Adrenal gland (tissue), 5 donors: ENCODE results near the gene SMIM35.

Source experiments
- CTCF ChIP-seq, 6 experiments: fragments of 450-650 bp in 4 of 6; fragments of 200-600 bp in 2 of 6; sonication (generic) in 1 of 6; IDR thresholded peaks; 1 replicate in 5 of 6; 2 replicates in 1 of 6; pipeline versions ENCODE4 v1.5.1 to v1.8.0; 2016 to 2021; ENCODE audit warnings: antibody characterized with exemption in 6 of 6, mild to moderate bottlenecking in 2 of 6, moderate library complexity in 1 of 6
- POLR2A ChIP-seq, 2 donors: fragments of 450-650 bp; IDR thresholded peaks; one replicate each; pipeline ENCODE4 v1.6.1; 2017; ENCODE audit warnings: antibody characterized with exemption in 2 of 2, mild to moderate bottlenecking in 2 of 2, moderate library complexity in 1 of 2
- donor health status: DM: no; HTN: no; CAD: no.

GRCh38 chr11:118042796-118043195, 44.0 kb downstream of the SMIM35 start:
- no peak for TF ChIP-seq CTCF (IDR thresholded peaks at IDR 0.05)
- no peak for TF ChIP-seq POLR2A (IDR thresholded peaks at IDR 0.05)
